Aorta (tissue), 5 donors: ENCODE data around the gene KCNJ18. TPM values are rescaled to one million over a fixed set of nuclear protein-coding genes. Genes with fewer than 3 reads are reported as not detected.
A peak's percentile ranks its signal among the peaks of the same experiment; 100 is the strongest.
"Not testable (repeated sequence)": the region's sequence is repeated elsewhere in the genome, so short reads cannot be mapped to it uniquely, and the experiment has no call there.

Source experiments
- ATAC-seq: fragments of 200-7000 bp; cut with Tn5 transposase; one replicate; pipeline ENCODE4 v1.9.1; 2022; ENCODE audit warnings: moderate library complexity; ENCODE audit not compliant: low FRiP score
- DNase-seq, 2 donors: peaks; one replicate each; pipeline ENCODE4 v3.0.0-alpha.2; 2020
- H3K27ac ChIP-seq, 2 donors: one replicate each; pipeline ENCODE4 v1.5.1; 2013; ENCODE audit warnings: low read length in 2 of 2, mild to moderate bottlenecking in 2 of 2, moderate library complexity in 2 of 2, control low read depth in 1 of 2, inconsistent platforms in 1 of 2, low read depth in 1 of 2
- H3K27me3 ChIP-seq, 2 donors: one replicate each; pipeline ENCODE4 v1.6.1; 2013; ENCODE audit warnings: control low read depth in 1 of 2, low read length in 1 of 2, mild to moderate bottlenecking in 1 of 2, moderate library complexity in 1 of 2; ENCODE audit not compliant: insufficient read depth in 2 of 2, control insufficient read depth in 1 of 2
- H3K36me3 ChIP-seq, 2 donors: one replicate each; pipeline ENCODE4 v1.6.1; 2013; ENCODE audit warnings: control low read depth in 1 of 2, low read length in 1 of 2, mild to moderate bottlenecking in 1 of 2; ENCODE audit not compliant: insufficient read depth in 2 of 2, control insufficient read depth in 1 of 2
- H3K4me1 ChIP-seq, 2 donors: one replicate each; pipeline ENCODE4 v1.6.1; 2013; ENCODE audit warnings: low read length in 2 of 2, control low read depth in 1 of 2, mild to moderate bottlenecking in 1 of 2, moderate library complexity in 1 of 2; ENCODE audit not compliant: insufficient read depth in 2 of 2, control insufficient read depth in 1 of 2
- H3K4me3 ChIP-seq, 2 donors: one replicate each; pipeline ENCODE4 v1.5.1; 2013; ENCODE audit warnings: low read length in 2 of 2, control low read depth in 1 of 2, mild to moderate bottlenecking in 1 of 2
- H3K9me3 ChIP-seq: one replicate; pipeline ENCODE4 v1.6.1; 2013; ENCODE audit warnings: mild to moderate bottlenecking, low read length; ENCODE audit not compliant: control insufficient read depth
- WGBS, 2 donors: extraction: QIAGEN DNeasy Blood & Tissue Kit; methylation state at CpG; one replicate each; pipeline ENCODE4 v1.1.7; 2013; 5-methylcytosine and 5-hydroxymethylcytosine counted together
- intact Hi-C, 2 donors: fragments of 100-400 bp; cut with DNase I; formaldehyde crosslinking; loops; one replicate each; pipeline versions ENCODE4 v1.14.2 to v1.15.0; 2022
- long read RNA-seq, 2 donors: library from polyadenylated mRNA; unstranded; transcript quantifications; one replicate each; pipeline ENCODE4 v2.0.0, GENCODE V29; 2020 to 2021
- polyA plus RNA-seq, 2 donors: library from polyadenylated mRNA; stranded (reverse); fragments of 200-250 nt; gene quantifications; one replicate each; pipeline ENCODE4 v1.2.3, GENCODE V29; 2013
- total RNA-seq, 2 donors: library from RNA; stranded (reverse); fragmentation: NEBNext Ultra II Directional; extraction: Animal tissue kit (Norgen Biotek cat#: 25700); gene quantifications; one replicate each; pipeline ENCODE4 v1.2.1, GENCODE V29; 2021
- donor health status: healthy with polysubstance abuse.
- donor health status: Bipolar disorder and iron deficiency.
- donor health status: DM: no; HTN: no; CAD: no.
- donor health status: DM: no; HTN: no; CAD: no.
- donor health status: DM: yes; HTN: yes; CAD: no.

KCNJ18 gene
- total RNA-seq (not detected), polyA plus RNA-seq (not detected)
- long read RNA-seq, donor 1 = 0 reads
- long read RNA-seq, donor 2 = 0 reads

GRCh38 chr17:21691883-21692703 is at the start of gene KCNJ18:
Gene KCNJ18, plus strand, starts transcription at chr17:21692523. Its CDS starts 10,264 bp downstream, at chr17:21702787.
- H3K4me3 ChIP-seq, H3K9me3 ChIP-seq, H3K4me1 ChIP-seq, H3K36me3 ChIP-seq, H3K27ac ChIP-seq, H3K27me3 ChIP-seq, intact Hi-C loops, ATAC-seq: not testable (repeated sequence)
- 78 to 80% methylated on average over 17 to 18 of the region's 18 CpGs for WGBS, 2 donors
- DNase-seq = peak in 1 of 2 donors; percentile 53

DNA sequence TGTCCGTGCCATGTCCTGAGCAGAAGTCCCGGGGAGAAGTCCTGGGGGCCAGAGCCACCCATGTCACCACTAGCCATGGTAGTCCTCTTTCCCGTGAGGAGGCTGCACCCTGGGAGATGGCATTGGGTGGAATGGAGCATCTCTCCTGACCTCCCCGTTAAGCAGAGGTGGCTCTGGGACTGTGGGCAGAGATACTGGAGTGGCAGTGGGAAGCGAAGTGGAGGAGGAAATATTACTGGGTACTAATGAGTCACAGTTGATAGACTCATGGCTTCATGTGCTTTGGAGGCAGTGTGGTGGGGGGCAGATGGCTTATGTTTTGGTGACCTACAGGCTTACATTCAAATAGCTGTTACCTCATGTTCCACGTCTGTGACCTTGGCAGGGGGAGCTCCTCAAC is 44.2 kb upstream of the KCNJ18 start:
- ATAC-seq, H3K4me1 ChIP-seq, DNase-seq, H3K36me3 ChIP-seq, H3K4me3 ChIP-seq, intact Hi-C loops, H3K9me3 ChIP-seq, H3K27me3 ChIP-seq, H3K27ac ChIP-seq: not testable (repeated sequence)
- WGBS, 2 donors = 74 to 78% methylated on average over 6 of the region's 6 CpGs

DNA sequence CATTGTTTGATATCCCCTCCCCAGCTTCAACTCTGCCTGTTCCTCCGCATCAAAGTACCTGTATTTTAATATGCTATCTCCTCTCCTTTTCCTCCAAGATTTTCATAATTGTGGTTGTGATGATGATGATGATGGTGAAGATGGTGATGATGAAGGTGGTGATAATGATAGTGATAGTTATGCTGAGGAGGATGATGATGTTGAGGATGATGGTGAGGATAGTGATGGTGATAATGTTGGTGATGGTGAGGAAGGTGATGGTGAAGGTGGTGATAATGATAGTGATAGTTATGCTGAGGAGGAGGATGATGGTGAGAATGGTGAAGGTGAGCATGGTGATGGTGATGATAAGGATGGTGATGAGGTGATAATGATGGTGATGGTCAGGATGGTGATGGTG is 42.3 kb upstream of the KCNJ18 start:
- H3K4me3 ChIP-seq, H3K4me1 ChIP-seq, H3K36me3 ChIP-seq, DNase-seq, H3K9me3 ChIP-seq, intact Hi-C loops, H3K27ac ChIP-seq, H3K27me3 ChIP-seq, ATAC-seq: not testable (repeated sequence)
- WGBS, 2 donors = 66 to 74% methylated on average over 1 of the region's 1 CpG

DNA sequence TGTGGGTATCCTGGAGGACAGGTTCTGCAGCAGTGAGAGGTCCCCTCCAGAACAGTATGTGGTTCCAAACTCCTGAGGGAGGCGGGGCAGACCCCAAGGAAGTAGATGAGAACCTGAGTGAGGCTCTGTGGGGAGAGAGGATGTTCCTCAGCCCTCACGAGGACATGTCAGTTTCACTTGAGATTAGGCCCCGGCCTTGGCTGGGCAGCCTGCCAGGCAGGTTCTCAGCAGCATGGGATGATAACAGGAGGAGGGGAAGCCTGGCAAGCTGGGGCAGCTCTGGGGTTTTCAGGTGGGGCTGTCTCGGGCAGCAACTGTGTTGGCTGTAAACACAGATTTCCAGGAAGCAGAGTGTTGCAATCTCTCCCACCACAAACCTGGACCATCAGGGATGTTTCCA is 40.3 kb upstream of the KCNJ18 start:
- not testable (repeated sequence) for ATAC-seq

DNA sequence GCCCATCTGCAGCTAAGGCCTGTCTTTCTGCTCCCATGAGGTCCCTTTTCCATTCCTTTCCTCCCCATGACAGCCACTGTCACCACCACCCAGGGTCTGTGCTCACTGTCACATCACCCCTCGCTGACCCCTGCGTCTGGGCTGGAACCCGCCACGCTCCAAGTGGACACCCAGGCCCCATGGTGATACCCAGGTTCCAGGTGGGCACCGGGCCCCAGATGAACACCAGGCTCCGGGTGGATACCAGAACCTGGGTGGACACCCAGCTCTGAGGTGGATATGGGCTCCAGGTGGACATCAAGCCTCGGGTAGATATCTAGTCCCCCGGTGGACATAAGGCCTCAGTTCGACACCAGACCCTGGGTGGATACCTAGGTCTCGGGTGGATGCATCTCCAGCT is 39.1 kb upstream of the KCNJ18 start:
- DNase-seq, H3K4me3 ChIP-seq, H3K27me3 ChIP-seq, H3K4me1 ChIP-seq, ATAC-seq, H3K27ac ChIP-seq, H3K9me3 ChIP-seq, intact Hi-C loops, H3K36me3 ChIP-seq: not testable (repeated sequence)
- 84 to 86% methylated on average over 10 of the region's 10 CpGs for WGBS, 2 donors

More for the DNA sequence above, 40.3 kb upstream of the KCNJ18 start:
- H3K9me3 ChIP-seq, H3K4me3 ChIP-seq, DNase-seq, H3K36me3 ChIP-seq, intact Hi-C loops, H3K27ac ChIP-seq, H3K4me1 ChIP-seq, H3K27me3 ChIP-seq: not testable (repeated sequence)
- 30 to 42% methylated on average over 3 to 4 of the region's 4 CpGs for WGBS, 2 donors

- peak; percentile 66 for ATAC-seq
- 57 to 66% methylated on average over 43 to 47 of the region's 47 CpGs for WGBS, 2 donors
Observed at GRCh38 chr17:21656518-21657309, 35.6 kb upstream of the KCNJ18 start.

DNA sequence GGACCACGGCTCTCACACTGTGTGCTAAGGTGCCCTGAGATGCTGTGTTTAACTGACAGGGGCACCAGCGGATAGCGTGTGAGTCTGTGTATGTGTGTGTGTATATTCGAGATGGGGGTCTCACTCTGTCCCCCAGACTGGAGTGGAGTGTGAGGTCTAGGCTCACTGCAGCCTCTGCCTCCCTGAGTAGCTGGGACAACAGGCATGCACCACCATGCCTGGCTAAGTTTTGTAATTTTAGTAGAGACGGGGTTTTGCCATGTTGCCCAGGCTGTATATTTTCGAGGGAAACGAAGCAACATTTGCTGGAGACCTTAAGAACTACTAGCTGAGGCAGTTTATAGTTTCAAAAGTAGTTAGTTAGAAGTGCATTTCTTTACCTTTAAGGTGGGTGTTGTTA is 32.7 kb upstream of the KCNJ18 start:
- H3K4me1 ChIP-seq, DNase-seq: not testable (repeated sequence)

More at GRCh38 chr17:21656518-21657309, 35.6 kb upstream of the KCNJ18 start:
- H3K9me3 ChIP-seq, H3K36me3 ChIP-seq, H3K4me1 ChIP-seq, H3K27me3 ChIP-seq, intact Hi-C loops, H3K4me3 ChIP-seq, H3K27ac ChIP-seq: not testable (repeated sequence)
- peak in 1 of 2 donors; percentile 69 for DNase-seq

GRCh38 chr17:21661455-21661854 is 30.9 kb upstream of the KCNJ18 start:
- H3K27ac ChIP-seq, H3K4me3 ChIP-seq, DNase-seq, H3K9me3 ChIP-seq, H3K27me3 ChIP-seq, H3K36me3 ChIP-seq, ATAC-seq, intact Hi-C loops, H3K4me1 ChIP-seq: not testable (repeated sequence)
- 52 to 95% methylated on average over 1 of the region's 1 CpG for WGBS, 2 donors

More for the DNA sequence above, 32.7 kb upstream of the KCNJ18 start:
- 60 to 66% methylated on average over 6 of the region's 7 CpGs for WGBS, 2 donors
- H3K9me3 ChIP-seq, H3K27me3 ChIP-seq, ATAC-seq, H3K4me3 ChIP-seq, intact Hi-C loops, H3K36me3 ChIP-seq, H3K27ac ChIP-seq: not testable (repeated sequence)
